ENCODE results near the gene FBXW9. TPM values are rescaled to one million over a fixed set of nuclear protein-coding genes. Genes with fewer than 3 reads are reported as not detected.
A peak's percentile ranks its signal among the peaks of the same experiment; 100 is the strongest.

FBXW9 gene
- total and polyA plus RNA-seq, 2 of the 8 experiments (the other 6 are each of a cell fraction or from before 2014, with no cell fraction given), result 10.8 to 30.1 TPM

DNA sequence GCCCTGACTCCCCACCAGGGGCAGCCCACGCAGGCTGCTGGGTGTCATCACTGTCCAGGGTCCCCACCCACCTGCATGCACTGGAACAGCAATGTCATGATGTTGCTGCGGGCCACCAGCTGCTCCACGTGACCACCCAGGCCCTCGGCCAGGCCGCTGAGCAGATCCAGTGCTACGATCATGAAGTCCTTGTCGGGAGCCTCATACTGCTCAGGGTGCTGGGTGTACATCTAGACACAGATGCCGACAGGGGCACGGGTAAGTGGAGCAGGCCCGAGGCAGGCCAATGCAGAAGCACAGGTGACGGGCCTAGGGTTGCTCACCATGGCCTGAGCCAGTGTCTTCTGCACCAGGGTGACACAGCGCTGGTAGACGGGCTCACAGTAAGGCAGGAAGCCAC lies 8.7 kb upstream of the FBXW9 start:
- H3K56ac ChIP-seq (replicated peaks; ENCODE audit: insufficient read length, low read depth, low read length), result no peak overlapping the region
- H3K27ac ChIP-seq (ENCODE audit: low read depth, low read length), result no peak overlapping the region
- CTCF ChIA-PET (ENCODE audit: partially characterized antibody), result interaction anchor here (0.7 to 1.4 kb wide), 3 partner anchors 8 to 143 kb away, joined by 3 to 4 read pairs (median 4); partner anchors contain the start of gene FBXW9
- H2BK5ac ChIP-seq (ENCODE audit: low read depth, low read length), result no peak overlapping the region
- H4K91ac ChIP-seq (replicated peaks; ENCODE audit: insufficient read length, low read length), result no peak overlapping the region
- POLR2A ChIA-PET (ENCODE audit: partially characterized antibody), result interaction anchor here (1.0 to 6.7 kb wide), 5 partner anchors 8 to 60 kb away, joined by 3 to 50 read pairs (median 3); partner anchors contain the start of genes FBXW9, MAN2B1 and WDR83
- H3K27me3 ChIP-seq (replicated peaks in 1 of 4; ENCODE audit: control insufficient read depth in 3 of 4, extremely low read depth in 1 of 4, insufficient read depth in 3 of 4, low read length in 3 of 4), result no peaks in the 10 kb centered on the region
- DNase-seq (ENCODE audit: low read depth in 1 of 2, low spot score in 2 of 2), result no peak
- H2AFZ ChIP-seq (ENCODE audit: low read length), result no peak overlapping the region
- 97% methylated on average over 13 of the region's 13 CpGs; no CpG with 5 or more reads in 1 of the 2 experiments for WGBS, 2 experiments (ENCODE audit: extremely low coverage in 1 of 2, insufficient coverage in 1 of 2, insufficient read length in 1 of 2, insufficient replicate concordance in 2 of 2, low coverage in 1 of 2, low lambda C conversion rate in 2 of 2, missing lambda C conversion rate in 1 of 2)
- H3K9me3 ChIP-seq (ENCODE audit: insufficient read depth in 2 of 2, low read depth in 1 of 2, low read length in 1 of 2), result no peaks in the 10 kb centered on the region
- H2BK15ac ChIP-seq (ENCODE audit: low read length), result no peak overlapping the region
- H3K9ac ChIP-seq (replicated peaks in 1 of 4; ENCODE audit: extremely low read depth in 1 of 4, low read depth in 3 of 4, low read length in 3 of 4), result no peak overlapping the region
- H3K18ac ChIP-seq (ENCODE audit: extremely low read depth, low read length), result no peak overlapping the region
- H3K79me2 ChIP-seq (ENCODE audit: control insufficient read depth in 1 of 2, insufficient read depth in 2 of 2, low read length in 2 of 2), result no peaks in the 10 kb centered on the region
- no peak for TF ChIP-seq ATF2 (IDR thresholded peaks at IDR 0.05; ENCODE audit: low read length)
- TF ChIP-seq SP2 (IDR thresholded peaks at IDR 0.05; ENCODE audit: low read length), result no peak
- no peak for TF ChIP-seq HDAC6 (IDR thresholded peaks at IDR 0.05; ENCODE audit: low read depth, low read length)
- TF ChIP-seq CTCF (IDR thresholded peaks at IDR 0.05; ENCODE audit: control extremely low read depth in 1 of 3, insufficient read depth in 1 of 3, low read depth in 1 of 3, low read length in 3 of 3), result no peak
- TF ChIP-seq TAF1 (IDR thresholded peaks at IDR 0.05; ENCODE audit: low read depth, low read length), result no peak
- no peak for TF ChIP-seq GTF2F1 (IDR thresholded peaks at IDR 0.05; ENCODE audit: borderline replicate concordance, low read depth, low read length)
- peak; percentile 8; the same call in 1 of the 2 replicates for TF ChIP-seq POLR2AphosphoS5 (IDR thresholded peaks at IDR 0.05; ENCODE audit: low read depth, low read length)
- no peak overlapping the region for H2BK20ac ChIP-seq (ENCODE audit: low read length)
- H2BK12ac ChIP-seq (ENCODE audit: low read depth, low read length), result no peak overlapping the region
- peaks cover 4 to 14% of the 10 kb centered on the region in 2 experiments for H4K20me1 ChIP-seq (replicated peaks in 1 of 2; ENCODE audit: control insufficient read depth in 1 of 2, insufficient read depth in 2 of 2, low read length in 2 of 2)
- no peaks in the 10 kb centered on the region for H3K79me1 ChIP-seq (ENCODE audit: low read depth, low read length)
- H3K4me1 ChIP-seq (replicated peaks in 1 of 4; ENCODE audit: control insufficient read depth in 3 of 4, insufficient read depth in 4 of 4, low read length in 3 of 4), result peaks cover 0 to 5% (median 2%) of the 10 kb centered on the region in 4 experiments; a peak in 2 of 7 replicates
- H3K23me2 ChIP-seq (ENCODE audit: low read depth, low read length), result no peaks in the 10 kb centered on the region
- H2BK120ac ChIP-seq (replicated peaks; ENCODE audit: low read depth, low read length), result no peak overlapping the region
- no peak overlapping the region for H3K23ac ChIP-seq (ENCODE audit: insufficient read length)
- no peak overlapping the region for H2AK5ac ChIP-seq (ENCODE audit: low read depth, low read length)
- H3K4me3 ChIP-seq (ENCODE audit: extremely low read depth in 1 of 4, insufficient read depth in 2 of 4, low read depth in 3 of 4, low read length in 4 of 4), result no peak overlapping the region
- no peak overlapping the region for H4K5ac ChIP-seq (ENCODE audit: insufficient read length, low read depth, low read length)
- H3K36me3 ChIP-seq (ENCODE audit: control insufficient read depth in 2 of 4, insufficient read depth in 4 of 4, low read length in 3 of 4), result peaks cover 35 to 79% (median 64%) of the 10 kb centered on the region in 4 experiments
- H3K4ac ChIP-seq (replicated peaks; ENCODE audit: insufficient read length, low read depth, low read length), result no peak overlapping the region
- H3K14ac ChIP-seq (ENCODE audit: insufficient read length), result no peak overlapping the region
- no peak overlapping the region for H3K4me2 ChIP-seq (ENCODE audit: insufficient read depth in 1 of 2, low read depth in 2 of 2, low read length in 2 of 2)
- no peak for FAIRE-seq
- no peak overlapping the region for H4K8ac ChIP-seq (ENCODE audit: extremely low read depth, insufficient read depth, low read length)

Data from H1 (cell line).